HepG2 (cell line): Measurements from ENCODE around the gene CARMIL3. TPM values are rescaled to one million over a fixed set of nuclear protein-coding genes. Genes with fewer than 3 reads are reported as not detected.

ENCODE experiments used
- CCAR2 ChIP-seq: fragments of 200-400 bp; formaldehyde crosslinking; optimal IDR thresholded peaks from 2 replicates; pipeline ENCODE3; 2018; ENCODE audit warnings: low read depth, mild to moderate bottlenecking, low read length, moderate library complexity
- CHD4 ChIP-seq: fragments of 200-600 bp; sonication (generic); IDR thresholded peaks from 2 replicates; pipeline ENCODE4 v1.7.0; 2017; ENCODE audit warnings: mild to moderate bottlenecking, low read length, borderline replicate concordance
- CSRNP2 ChIP-seq: sonication (generic); formaldehyde crosslinking; conservative IDR thresholded peaks from 2 replicates; pipeline ENCODE4 v1.8.0; 2022; ENCODE audit warnings: low read depth, missing genetic modification reagents
- ISX ChIP-seq: sonication (generic); formaldehyde crosslinking; conservative IDR thresholded peaks from 2 replicates; pipeline ENCODE4 v1.5.0; 2020; ENCODE audit warnings: missing genetic modification reagents
- JARID2 ChIP-seq: sonication (generic); formaldehyde crosslinking; IDR thresholded peaks from 2 replicates; pipeline ENCODE4 v1.8.1; 2023; ENCODE audit warnings: missing genetic modification reagents, inconsistent platforms; ENCODE audit not compliant: insufficient replicate concordance
- NFIB ChIP-seq: sonication (generic); formaldehyde crosslinking; IDR thresholded peaks from 2 replicates; pipeline ENCODE4 v1.9.0; 2021; ENCODE audit warnings: missing genetic modification reagents, mild to moderate bottlenecking, borderline replicate concordance
- NFIC ChIP-seq: IDR thresholded peaks from 2 replicates; pipeline ENCODE4 v1.6.1; 2012; ENCODE audit warnings: mild to moderate bottlenecking, low read length, inconsistent platforms
- PPARG ChIP-seq: conservative IDR thresholded peaks from 2 replicates; pipeline ENCODE4 v1.6.1; 2016; ENCODE audit warnings: missing biosample characterization, missing genetic modification reagents
- RNF2 ChIP-seq: fragments of 450-650 bp; conservative IDR thresholded peaks from 2 replicates; pipeline ENCODE4 v1.6.1; 2016; ENCODE audit warnings: low read depth
- TRIM22 ChIP-seq: fragments of 450-650 bp; IDR thresholded peaks from 2 replicates; pipeline ENCODE4 v1.6.1; 2017
- ZBTB37 ChIP-seq: sonication (generic); formaldehyde crosslinking; IDR thresholded peaks from 2 replicates; pipeline ENCODE4 v1.4.0; 2020; ENCODE audit warnings: mild to moderate bottlenecking, missing genetic modification reagents
- ZMYM4 ChIP-seq: sonication (generic); formaldehyde crosslinking; IDR thresholded peaks from 2 replicates; pipeline ENCODE4 v1.8.1; 2023; ENCODE audit warnings: mild to moderate bottlenecking, missing genetic modification reagents
- ZNF124 ChIP-seq: sonication (generic); formaldehyde crosslinking; IDR thresholded peaks from 2 replicates; pipeline ENCODE4 v1.4.0; 2020; ENCODE audit warnings: missing genetic modification reagents
- ZNF382 ChIP-seq: sonication (generic); formaldehyde crosslinking; IDR thresholded peaks from 2 replicates; pipeline ENCODE4 v1.5.0; 2020; ENCODE audit warnings: missing genetic modification reagents, mild to moderate bottlenecking, borderline replicate concordance
- ZNF451 ChIP-seq: sonication (generic); formaldehyde crosslinking; IDR thresholded peaks from 2 replicates; pipeline ENCODE4 v1.5.0; 2020; ENCODE audit warnings: mild to moderate bottlenecking, missing genetic modification reagents
- ZNF512 ChIP-seq: sonication (generic); formaldehyde crosslinking; IDR thresholded peaks from 2 replicates; pipeline ENCODE4 v1.4.0; 2020; ENCODE audit warnings: mild to moderate bottlenecking, missing genetic modification reagents
- ZNF512B ChIP-seq: sonication (generic); formaldehyde crosslinking; IDR thresholded peaks from 2 replicates; pipeline ENCODE4 v1.5.1; 2020; ENCODE audit warnings: missing genetic modification reagents, mild to moderate bottlenecking, borderline replicate concordance
- polyA plus RNA-seq, 8 experiments: library from polyadenylated mRNA; depleted of rRNA in 3 of 8; stranded (reverse) in 7 of 8; unstranded in 1 of 8; fragments of >200 nt; fragmentation: Illumina TruSeq in 4 of 8; extraction: Trizol in 4 of 8; gene quantifications; 2 replicates each; pipeline versions ENCODE4 v1.2.1 to v1.2.3, GENCODE V29; 2011 to 2016; ENCODE audit warnings: low read depth in 4 of 8, missing spikeins in 1 of 8, mixed read lengths in 1 of 8; ENCODE audit not compliant: insufficient read depth in 1 of 8
- total RNA-seq, 5 experiments: library from RNA; depleted of rRNA; stranded (reverse); fragments of >200 nt; fragmentation: Illumina TruSeq; extraction: Trizol; gene quantifications; 2 replicates each; pipeline ENCODE4 v1.2.3, GENCODE V29; 2016; ENCODE audit warnings: low read depth in 1 of 5

Gene CARMIL3
- total and polyA plus RNA-seq, 2 of the 13 experiments (the other 11 are each of a cell fraction or from before 2014, with no cell fraction given): 0.27 to 0.55 TPM

GRCh38 chr14:24114532-24115421, 63.0 kb downstream of the CARMIL3 start, which contains the start of the genes DCAF11 and NRL (continued):
- TF ChIP-seq ZBTB37 (CRISPR knock-in tag): no peak; the same call in 1 of the 2 replicates
- TF ChIP-seq CCAR2: peak; percentile 77
- no peak for TF ChIP-seq ZNF382 (CRISPR knock-in tag)
- no peak for TF ChIP-seq NFIB (CRISPR knock-in tag)
- TF ChIP-seq ZNF512B: peak; percentile 96; the same call in 1 of the 2 replicates
- TF ChIP-seq ISX (CRISPR knock-in tag): 0 out of 2 replicates have a peak, but pooled peaks have one; percentile 24
- TF ChIP-seq CHD4: no peak; the same call in 1 of the 2 replicates
- no peak for TF ChIP-seq CSRNP2 (CRISPR knock-in tag)
- TF ChIP-seq NFIC: no peak
- peak; percentile 16; the same call in 1 of the 2 replicates for TF ChIP-seq ZNF124 (CRISPR knock-in tag)
- no peak; the same call in 1 of the 2 replicates for TF ChIP-seq ZNF512 (CRISPR knock-in tag)
- peak; percentile 95 for TF ChIP-seq ZNF451
- TF ChIP-seq ZMYM4 (CRISPR knock-in tag): peak; percentile 87; the same call in 1 of the 2 replicates
- TF ChIP-seq RNF2: peak; percentile 100
- TF ChIP-seq JARID2 (CRISPR knock-in tag): peak; percentile 94
- 0 out of 2 replicates have a peak, but pooled peaks have one; percentile 67 for TF ChIP-seq PPARG (CRISPR knock-in tag)
- no peak for TF ChIP-seq TRIM22
